Measurements from ENCODE around the gene TUG1.

Gene TUG1

DNA sequence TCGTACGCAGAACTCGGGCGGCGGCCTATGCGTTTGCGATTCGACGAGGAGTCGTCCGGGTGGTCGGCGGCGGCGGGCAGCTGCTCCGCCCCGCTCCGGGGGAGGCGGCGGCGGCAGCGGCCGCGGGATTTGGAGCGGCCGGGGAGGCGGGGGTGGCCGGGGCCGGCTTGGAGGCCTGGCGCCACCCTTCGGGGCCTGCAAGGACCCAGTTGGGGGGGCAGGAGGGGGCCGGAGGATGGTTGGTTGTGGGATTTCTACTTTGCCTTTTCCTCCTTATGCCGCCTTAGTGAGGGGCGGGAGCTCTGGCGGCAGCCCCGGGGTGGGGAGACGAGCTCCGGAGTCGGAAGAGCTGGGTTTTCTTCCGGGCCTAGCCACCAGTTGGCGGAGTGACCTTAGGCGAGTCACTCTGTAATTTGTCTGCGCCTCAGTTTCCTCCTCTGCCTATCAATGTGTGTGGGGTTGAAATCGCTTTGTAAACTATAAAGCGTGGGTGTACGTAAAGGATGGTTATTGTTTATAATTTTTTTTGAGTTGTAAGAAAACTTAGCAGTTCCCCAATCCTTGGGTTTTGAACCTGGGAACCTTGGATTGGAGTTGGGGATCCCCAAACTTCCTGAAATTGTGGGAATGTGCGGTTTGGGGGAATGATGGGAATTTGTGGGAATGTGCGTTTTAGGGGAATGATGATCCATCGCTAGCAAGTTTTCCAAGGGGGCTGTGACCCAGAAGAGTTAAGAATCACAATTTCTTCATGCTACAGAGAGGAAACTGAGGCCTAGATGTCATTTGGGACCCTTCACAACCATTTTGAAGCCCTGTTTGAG, 679 bp downstream of the TUG1 start:
- Histone ChIP-seq H3K36me3 (ENCODE audit: control insufficient read depth, insufficient read depth, low read length) (peaks cover 53% of the 10 kb centered on the region), H3K4me1 (ENCODE audit: control insufficient read depth, insufficient read depth, low read length) (no peaks in the 10 kb centered on the region), H3K27me3 (ENCODE audit: control insufficient read depth, insufficient read depth, low read length, poor library complexity, severe bottlenecking) (no peaks in the 10 kb centered on the region), H3K27ac (ENCODE audit: insufficient read depth, low read depth, low read length, poor library complexity, severe bottlenecking) (peak overlapping the region; percentile 89), H3K9me3 (ENCODE audit: control insufficient read depth, low read length) (peaks cover 28% of the 10 kb centered on the region), H3K4me3 (ENCODE audit: insufficient read depth, low read depth, low read length) (peak overlapping the region; percentile 91)
- 2% methylated on average over 49 of the region's 49 CpGs for WGBS, 2 experiments

DNA sequence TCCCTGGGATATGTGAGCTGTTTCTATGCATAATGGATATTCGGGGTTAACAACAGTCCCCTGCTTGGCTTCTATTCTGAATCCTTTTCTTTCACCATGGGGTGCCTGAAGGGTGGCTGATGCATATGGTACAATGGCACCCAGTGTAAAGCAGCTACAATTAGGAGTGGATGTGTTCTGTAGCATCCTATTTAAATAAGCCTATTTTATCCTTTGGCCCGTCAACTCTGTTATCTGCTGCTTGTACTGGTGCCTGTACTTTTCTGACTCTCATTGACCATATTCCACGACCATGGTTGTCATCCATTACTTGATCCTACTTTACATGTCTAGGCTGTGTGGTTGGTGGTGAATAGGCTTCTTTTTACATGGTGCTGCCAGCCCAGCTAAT, 1.3 kb downstream of the TUG1 start:
- Histone ChIP-seq H3K4me1 (ENCODE audit: control insufficient read depth, insufficient read depth, low read length) (no peaks in the 10 kb centered on the region), H3K9me3 (ENCODE audit: control insufficient read depth, low read length) (peaks cover 34% of the 10 kb centered on the region), H3K27ac (ENCODE audit: insufficient read depth, low read depth, low read length, poor library complexity, severe bottlenecking) (no peak overlapping the region), H3K27me3 (ENCODE audit: control insufficient read depth, insufficient read depth, low read length, poor library complexity, severe bottlenecking) (no peaks in the 10 kb centered on the region), H3K36me3 (ENCODE audit: control insufficient read depth, insufficient read depth, low read length) (peaks cover 59% of the 10 kb centered on the region), H3K4me3 (ENCODE audit: insufficient read depth, low read depth, low read length) (peak overlapping the region; percentile 91)
- 56 to 67% methylated on average over 1 to 3 of the region's 3 CpGs for WGBS, 2 experiments

GRCh38 chr22:30978304-30978962, 9.4 kb downstream of the TUG1 start:
- H3K4me1 ChIP-seq (ENCODE audit: control insufficient read depth, insufficient read depth, low read length) = no peaks in the 10 kb centered on the region
- peaks cover 31% of the 10 kb centered on the region for H3K9me3 ChIP-seq (ENCODE audit: control insufficient read depth, low read length)
- 96 to 100% methylated on average over 3 of the region's 3 CpGs for WGBS, 2 experiments
- no peak overlapping the region for H3K4me3 ChIP-seq (ENCODE audit: insufficient read depth, low read depth, low read length)
- H3K36me3 ChIP-seq (ENCODE audit: control insufficient read depth, insufficient read depth, low read length) = peaks cover 30% of the 10 kb centered on the region
- H3K27ac ChIP-seq (ENCODE audit: insufficient read depth, low read depth, low read length, poor library complexity, severe bottlenecking) = no peak overlapping the region
- no peaks in the 10 kb centered on the region for H3K27me3 ChIP-seq (ENCODE audit: control insufficient read depth, insufficient read depth, low read length, poor library complexity, severe bottlenecking)

DNA sequence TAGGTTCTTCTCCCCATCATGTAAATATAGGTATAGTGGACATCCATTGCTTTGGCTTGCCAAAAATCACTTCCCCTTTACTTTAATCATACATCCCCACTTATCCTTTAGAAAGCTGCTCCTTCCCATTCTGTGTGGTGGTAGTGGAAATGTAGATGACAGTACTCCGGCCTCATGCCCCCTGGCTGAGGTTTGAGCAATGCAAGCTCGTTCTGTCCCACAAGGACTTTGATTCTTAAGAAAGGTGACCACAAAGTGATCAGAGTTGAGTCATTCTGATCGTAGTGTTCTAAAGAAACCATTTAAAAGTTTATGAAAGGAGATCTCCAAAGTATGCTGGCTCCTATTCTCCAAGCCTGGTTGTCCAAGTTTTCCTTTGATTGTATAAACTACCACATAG, 10.9 kb downstream of the TUG1 start:
- H3K4me3 ChIP-seq (ENCODE audit: insufficient read depth, low read depth, low read length) = no peak overlapping the region
- no peaks in the 10 kb centered on the region for H3K4me1 ChIP-seq (ENCODE audit: control insufficient read depth, insufficient read depth, low read length)
- no peak overlapping the region for H3K27ac ChIP-seq (ENCODE audit: insufficient read depth, low read depth, low read length, poor library complexity, severe bottlenecking)
- 92 to 94% methylated on average over 3 of the region's 3 CpGs for WGBS, 2 experiments
- H3K27me3 ChIP-seq (ENCODE audit: control insufficient read depth, insufficient read depth, low read length, poor library complexity, severe bottlenecking) = no peaks in the 10 kb centered on the region
- H3K9me3 ChIP-seq (ENCODE audit: control insufficient read depth, low read length) = peaks cover 18% of the 10 kb centered on the region
- peaks cover 15% of the 10 kb centered on the region for H3K36me3 ChIP-seq (ENCODE audit: control insufficient read depth, insufficient read depth, low read length)

GRCh38 chr22:30982512-30982911, 13.4 kb downstream of the TUG1 start:
- Histone ChIP-seq H3K4me1 (ENCODE audit: control insufficient read depth, insufficient read depth, low read length) (no peaks in the 10 kb centered on the region), H3K4me3 (ENCODE audit: insufficient read depth, low read depth, low read length) (no peak overlapping the region), H3K27me3 (ENCODE audit: control insufficient read depth, insufficient read depth, low read length, poor library complexity, severe bottlenecking) (no peaks in the 10 kb centered on the region), H3K36me3 (ENCODE audit: control insufficient read depth, insufficient read depth, low read length) (no peaks in the 10 kb centered on the region), H3K27ac (ENCODE audit: insufficient read depth, low read depth, low read length, poor library complexity, severe bottlenecking) (no peak overlapping the region), H3K9me3 (ENCODE audit: control insufficient read depth, low read length) (peaks cover 4% of the 10 kb centered on the region)
- WGBS, 2 experiments = 94 to 96% methylated on average over 1 of the region's 2 CpGs

DNA sequence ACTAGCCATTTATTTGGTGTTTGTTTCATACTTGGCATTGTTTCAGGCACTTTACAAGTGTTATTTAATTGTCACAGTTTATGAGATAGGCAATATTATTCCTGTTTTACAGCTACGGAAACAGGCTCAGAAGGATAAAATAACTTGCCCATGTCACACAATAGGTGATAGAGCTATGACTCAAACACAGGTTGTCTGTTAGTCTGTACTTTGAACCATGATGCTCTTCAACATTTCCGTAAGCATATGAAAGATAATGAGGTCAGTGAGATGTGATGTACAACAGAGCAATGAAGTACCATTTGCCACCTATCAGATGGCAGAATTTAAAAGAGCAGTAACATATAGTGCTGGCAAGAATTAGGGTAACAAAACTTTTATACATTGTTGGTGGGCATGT, 15.3 kb downstream of the TUG1 start:
- WGBS, 2 experiments = 97 to 100% methylated on average over 2 of the region's 2 CpGs

DNA sequence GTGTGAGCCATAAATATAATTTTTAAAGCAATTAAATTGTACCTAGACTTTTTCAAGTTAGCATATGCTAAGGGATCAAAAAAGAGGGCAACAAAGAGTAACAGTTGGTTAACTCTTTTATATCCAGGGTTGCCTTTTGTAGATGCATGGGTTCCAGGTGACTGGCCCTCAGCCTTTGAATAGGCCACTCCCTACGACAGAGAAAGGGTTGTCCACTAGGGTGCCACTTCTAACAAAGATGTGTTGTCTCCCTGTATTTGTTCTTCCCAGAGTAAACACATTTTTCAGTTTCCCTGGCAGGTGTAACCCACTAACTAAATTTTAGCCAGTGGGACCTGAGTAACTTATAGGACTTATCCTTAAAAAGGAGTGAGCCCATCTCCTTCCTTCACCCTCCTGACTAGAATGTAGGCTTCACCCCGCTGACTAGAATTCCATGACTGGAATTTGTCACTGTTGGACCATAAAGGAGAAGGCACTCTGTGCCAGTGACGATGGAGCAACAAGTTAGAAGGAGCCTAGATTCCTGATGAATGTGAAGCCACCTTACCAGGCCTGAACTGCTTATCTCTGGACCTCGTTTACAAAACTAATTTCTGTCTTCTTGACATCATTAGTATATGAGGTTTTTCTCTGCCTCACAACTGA, 16.6 kb downstream of the TUG1 start:
- WGBS, 2 experiments = 75 to 78% methylated on average over 4 of the region's 4 CpGs
- Histone ChIP-seq H3K36me3 (ENCODE audit: control insufficient read depth, insufficient read depth, low read length) (no peaks in the 10 kb centered on the region), H3K9me3 (ENCODE audit: control insufficient read depth, low read length) (no peaks in the 10 kb centered on the region), H3K27me3 (ENCODE audit: control insufficient read depth, insufficient read depth, low read length, poor library complexity, severe bottlenecking) (no peaks in the 10 kb centered on the region), H3K4me3 (ENCODE audit: insufficient read depth, low read depth, low read length) (no peak overlapping the region), H3K4me1 (ENCODE audit: control insufficient read depth, insufficient read depth, low read length) (no peaks in the 10 kb centered on the region), H3K27ac (ENCODE audit: insufficient read depth, low read depth, low read length, poor library complexity, severe bottlenecking) (no peak overlapping the region)

More for the DNA sequence above, 15.3 kb downstream of the TUG1 start:
- Histone ChIP-seq H3K4me1 (ENCODE audit: control insufficient read depth, insufficient read depth, low read length) (no peaks in the 10 kb centered on the region), H3K9me3 (ENCODE audit: control insufficient read depth, low read length) (no peaks in the 10 kb centered on the region), H3K4me3 (ENCODE audit: insufficient read depth, low read depth, low read length) (no peak overlapping the region), H3K27me3 (ENCODE audit: control insufficient read depth, insufficient read depth, low read length, poor library complexity, severe bottlenecking) (no peaks in the 10 kb centered on the region), H3K36me3 (ENCODE audit: control insufficient read depth, insufficient read depth, low read length) (no peaks in the 10 kb centered on the region), H3K27ac (ENCODE audit: insufficient read depth, low read depth, low read length, poor library complexity, severe bottlenecking) (no peak overlapping the region)

DNA sequence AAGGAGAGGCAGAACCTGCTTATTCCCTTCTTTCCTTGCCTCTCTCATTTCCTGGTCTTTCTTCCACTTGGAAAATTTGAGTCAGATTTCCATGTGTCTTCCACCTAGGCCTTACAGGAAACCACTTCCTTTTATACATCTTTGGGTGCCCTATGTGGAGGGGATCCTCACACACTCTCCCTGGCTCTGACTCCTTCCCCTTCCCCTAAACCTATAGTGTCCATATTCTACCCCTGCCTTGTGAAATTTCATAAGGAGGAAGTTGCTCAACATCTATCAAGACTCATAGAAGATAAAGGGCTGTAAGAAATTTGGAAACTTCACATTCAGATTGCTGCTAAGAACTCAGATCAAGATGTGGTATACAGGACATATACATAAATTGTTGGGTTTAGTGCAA, 20.4 kb downstream of the TUG1 start:
- Histone ChIP-seq H3K27me3 (ENCODE audit: control insufficient read depth, insufficient read depth, low read length, poor library complexity, severe bottlenecking) (no peaks in the 10 kb centered on the region), H3K36me3 (ENCODE audit: control insufficient read depth, insufficient read depth, low read length) (no peaks in the 10 kb centered on the region), H3K4me3 (ENCODE audit: insufficient read depth, low read depth, low read length) (no peak overlapping the region)

DNA sequence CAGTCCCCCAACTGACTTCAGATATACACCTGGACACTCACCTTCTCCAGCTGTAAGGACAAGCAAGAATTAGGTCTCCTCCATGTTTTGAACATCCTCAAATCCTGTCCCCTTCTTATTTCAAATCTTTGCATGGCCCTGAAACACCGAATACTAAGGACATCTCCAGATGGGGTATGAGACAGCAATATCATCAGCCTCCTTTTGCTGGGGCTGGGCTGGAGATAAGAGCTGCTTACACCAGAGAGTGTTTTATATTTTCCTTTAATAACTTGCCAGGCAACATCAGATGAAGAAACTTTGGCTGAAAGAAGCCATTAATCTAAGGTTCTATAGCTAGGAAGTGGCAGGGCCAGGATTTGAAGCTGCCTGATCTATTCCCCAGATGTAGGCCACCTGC, 21.6 kb downstream of the TUG1 start:
- no peak overlapping the region for H3K4me3 ChIP-seq (ENCODE audit: insufficient read depth, low read depth, low read length)
- H3K36me3 ChIP-seq (ENCODE audit: control insufficient read depth, insufficient read depth, low read length) = no peaks in the 10 kb centered on the region
- 90 to 91% methylated on average over 1 of the region's 1 CpG for WGBS, 2 experiments
- H3K4me1 ChIP-seq (ENCODE audit: control insufficient read depth, insufficient read depth, low read length) = no peaks in the 10 kb centered on the region
- no peaks in the 10 kb centered on the region for H3K27me3 ChIP-seq (ENCODE audit: control insufficient read depth, insufficient read depth, low read length, poor library complexity, severe bottlenecking)
- H3K27ac ChIP-seq (ENCODE audit: insufficient read depth, low read depth, low read length, poor library complexity, severe bottlenecking) = no peak overlapping the region
- peaks cover 4% of the 10 kb centered on the region for H3K9me3 ChIP-seq (ENCODE audit: control insufficient read depth, low read length)

More for the DNA sequence above, 20.4 kb downstream of the TUG1 start:
- Histone ChIP-seq H3K9me3 (ENCODE audit: control insufficient read depth, low read length) (peaks cover 4% of the 10 kb centered on the region), H3K27ac (ENCODE audit: insufficient read depth, low read depth, low read length, poor library complexity, severe bottlenecking) (no peak overlapping the region), H3K4me1 (ENCODE audit: control insufficient read depth, insufficient read depth, low read length) (no peaks in the 10 kb centered on the region)

GRCh38 chr22:30992565-30992964, 23.5 kb downstream of the TUG1 start:
- H3K4me3 ChIP-seq (ENCODE audit: insufficient read depth, low read depth, low read length) = no peak overlapping the region
- peaks cover 4% of the 10 kb centered on the region for H3K9me3 ChIP-seq (ENCODE audit: control insufficient read depth, low read length)
- no peak overlapping the region for H3K27ac ChIP-seq (ENCODE audit: insufficient read depth, low read depth, low read length, poor library complexity, severe bottlenecking)
- no peaks in the 10 kb centered on the region for H3K4me1 ChIP-seq (ENCODE audit: control insufficient read depth, insufficient read depth, low read length)
- H3K27me3 ChIP-seq (ENCODE audit: control insufficient read depth, insufficient read depth, low read length, poor library complexity, severe bottlenecking) = no peaks in the 10 kb centered on the region
- WGBS, 2 experiments = 95 to 97% methylated on average over 2 of the region's 2 CpGs
- no peaks in the 10 kb centered on the region for H3K36me3 ChIP-seq (ENCODE audit: control insufficient read depth, insufficient read depth, low read length)
